Esophagus squamous epithelium (tissue), 4 donors: ENCODE data around the gene CENPT.

Experiments used
- POLR2A ChIP-seq, 4 donors: fragments of 450-650 bp; IDR thresholded peaks; one replicate each; pipeline ENCODE4 v1.6.1; 2017; ENCODE audit warnings: antibody characterized with exemption in 4 of 4, mild to moderate bottlenecking in 4 of 4, moderate library complexity in 3 of 4
- TF ChIP-seq, protein P1 (sequence below), 6 experiments: fragments of 450-650 bp in 4 of 6; fragments of 200-600 bp in 2 of 6; sonication (generic) in 2 of 6; IDR thresholded peaks; one replicate each; pipeline ENCODE4 v1.5.1; 2016 to 2019; ENCODE audit warnings: antibody characterized with exemption in 6 of 6, mild to moderate bottlenecking in 4 of 6, moderate library complexity in 4 of 6

- TF ChIP-seq, protein P1, sequence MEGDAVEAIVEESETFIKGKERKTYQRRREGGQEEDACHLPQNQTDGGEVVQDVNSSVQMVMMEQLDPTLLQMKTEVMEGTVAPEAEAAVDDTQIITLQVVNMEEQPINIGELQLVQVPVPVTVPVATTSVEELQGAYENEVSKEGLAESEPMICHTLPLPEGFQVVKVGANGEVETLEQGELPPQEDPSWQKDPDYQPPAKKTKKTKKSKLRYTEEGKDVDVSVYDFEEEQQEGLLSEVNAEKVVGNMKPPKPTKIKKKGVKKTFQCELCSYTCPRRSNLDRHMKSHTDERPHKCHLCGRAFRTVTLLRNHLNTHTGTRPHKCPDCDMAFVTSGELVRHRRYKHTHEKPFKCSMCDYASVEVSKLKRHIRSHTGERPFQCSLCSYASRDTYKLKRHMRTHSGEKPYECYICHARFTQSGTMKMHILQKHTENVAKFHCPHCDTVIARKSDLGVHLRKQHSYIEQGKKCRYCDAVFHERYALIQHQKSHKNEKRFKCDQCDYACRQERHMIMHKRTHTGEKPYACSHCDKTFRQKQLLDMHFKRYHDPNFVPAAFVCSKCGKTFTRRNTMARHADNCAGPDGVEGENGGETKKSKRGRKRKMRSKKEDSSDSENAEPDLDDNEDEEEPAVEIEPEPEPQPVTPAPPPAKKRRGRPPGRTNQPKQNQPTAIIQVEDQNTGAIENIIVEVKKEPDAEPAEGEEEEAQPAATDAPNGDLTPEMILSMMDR (IDR thresholded peaks at IDR 0.05): peak in 2 of 6 experiments; percentile 14 to 16
- TF ChIP-seq POLR2A (IDR thresholded peaks at IDR 0.05): no peak
These were observed 40.3 kb downstream of the CENPT start for GRCh38 chr16:67807148-67807682.
